AG09309 (cell line): ENCODE measurements around the gene FXR2.

ENCODE experiments used
- DNase-seq: peaks from one replicate; pipeline ENCODE4 v3.0.0-alpha.2; 2010; ENCODE audit warnings: low read depth
- H3K4me3 ChIP-seq: 2 replicates; pipeline ENCODE4 v1.5.1; 2011; ENCODE audit warnings: mild to moderate bottlenecking, low read depth, low read length, moderate library complexity; ENCODE audit not compliant: control insufficient read depth
- TF ChIP-seq, protein P1 (sequence below): IDR thresholded peaks from 2 replicates; pipeline ENCODE4 v1.5.1; 2011; ENCODE audit warnings: mild to moderate bottlenecking, low read depth, low read length, inconsistent platforms; ENCODE audit not compliant: insufficient read depth, control insufficient read depth; ENCODE audit errors: missing control alignments

FXR2 gene

DNA sequence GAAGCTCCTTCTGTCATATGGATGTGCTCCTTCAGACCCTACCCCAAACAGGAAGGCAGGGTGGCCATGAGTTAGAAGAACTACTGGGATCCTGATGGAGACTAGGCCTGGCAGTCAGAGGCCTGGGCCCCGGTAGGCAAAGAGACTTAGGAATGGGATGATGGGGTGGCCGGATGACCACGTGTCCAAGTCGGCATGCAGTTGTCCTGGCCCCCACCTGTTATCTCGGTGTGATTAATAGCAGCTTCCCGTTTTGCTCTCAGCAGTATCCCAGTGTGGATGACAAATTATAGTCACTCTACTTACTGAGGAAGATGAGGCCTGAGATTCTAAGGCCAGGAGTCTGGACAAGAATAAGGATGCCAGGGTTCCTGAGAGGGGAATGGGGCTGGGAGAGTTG is 64.4 kb downstream of the FXR2 start:
- DNase-seq = no peak
- TF ChIP-seq, protein P1, sequence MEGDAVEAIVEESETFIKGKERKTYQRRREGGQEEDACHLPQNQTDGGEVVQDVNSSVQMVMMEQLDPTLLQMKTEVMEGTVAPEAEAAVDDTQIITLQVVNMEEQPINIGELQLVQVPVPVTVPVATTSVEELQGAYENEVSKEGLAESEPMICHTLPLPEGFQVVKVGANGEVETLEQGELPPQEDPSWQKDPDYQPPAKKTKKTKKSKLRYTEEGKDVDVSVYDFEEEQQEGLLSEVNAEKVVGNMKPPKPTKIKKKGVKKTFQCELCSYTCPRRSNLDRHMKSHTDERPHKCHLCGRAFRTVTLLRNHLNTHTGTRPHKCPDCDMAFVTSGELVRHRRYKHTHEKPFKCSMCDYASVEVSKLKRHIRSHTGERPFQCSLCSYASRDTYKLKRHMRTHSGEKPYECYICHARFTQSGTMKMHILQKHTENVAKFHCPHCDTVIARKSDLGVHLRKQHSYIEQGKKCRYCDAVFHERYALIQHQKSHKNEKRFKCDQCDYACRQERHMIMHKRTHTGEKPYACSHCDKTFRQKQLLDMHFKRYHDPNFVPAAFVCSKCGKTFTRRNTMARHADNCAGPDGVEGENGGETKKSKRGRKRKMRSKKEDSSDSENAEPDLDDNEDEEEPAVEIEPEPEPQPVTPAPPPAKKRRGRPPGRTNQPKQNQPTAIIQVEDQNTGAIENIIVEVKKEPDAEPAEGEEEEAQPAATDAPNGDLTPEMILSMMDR = no peak
- H3K4me3 ChIP-seq = no peak overlapping the region

DNA sequence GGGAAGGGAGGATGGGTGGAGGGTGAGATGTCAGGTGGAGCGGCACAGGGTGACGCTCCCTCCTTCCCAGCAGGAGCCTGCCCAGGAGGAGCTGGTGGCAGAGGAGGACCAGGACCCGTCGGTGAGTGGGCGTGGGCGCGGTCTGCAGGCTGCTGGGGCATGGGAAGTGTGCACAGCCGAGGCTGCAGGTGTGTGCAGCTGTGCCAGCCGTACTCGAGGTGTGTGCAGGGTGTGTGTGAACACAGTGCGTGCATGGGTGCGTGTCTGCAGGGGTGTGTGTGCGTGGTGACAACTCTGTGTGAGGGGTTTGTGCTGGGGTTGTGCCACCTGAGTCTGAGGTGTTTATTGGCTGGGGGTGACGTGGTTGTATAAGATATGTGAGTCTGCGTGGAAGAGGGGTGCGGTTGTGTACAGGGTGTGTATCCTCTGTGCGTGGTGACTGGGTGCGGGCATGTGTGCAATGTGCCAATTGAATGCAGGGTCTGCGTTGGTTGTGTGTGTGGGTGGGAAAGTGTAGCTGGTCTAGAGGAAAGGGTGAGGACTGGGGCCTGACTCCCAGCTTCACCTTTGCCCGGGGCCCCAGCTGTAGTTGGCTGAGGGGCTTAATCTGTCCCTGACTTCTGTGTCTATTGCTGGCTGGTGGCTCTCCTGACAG is 65.2 kb downstream of the FXR2 start:
- no peak for DNase-seq
- peak overlapping the region; percentile 60 for H3K4me3 ChIP-seq
- TF ChIP-seq, protein P1 = no peak

DNA sequence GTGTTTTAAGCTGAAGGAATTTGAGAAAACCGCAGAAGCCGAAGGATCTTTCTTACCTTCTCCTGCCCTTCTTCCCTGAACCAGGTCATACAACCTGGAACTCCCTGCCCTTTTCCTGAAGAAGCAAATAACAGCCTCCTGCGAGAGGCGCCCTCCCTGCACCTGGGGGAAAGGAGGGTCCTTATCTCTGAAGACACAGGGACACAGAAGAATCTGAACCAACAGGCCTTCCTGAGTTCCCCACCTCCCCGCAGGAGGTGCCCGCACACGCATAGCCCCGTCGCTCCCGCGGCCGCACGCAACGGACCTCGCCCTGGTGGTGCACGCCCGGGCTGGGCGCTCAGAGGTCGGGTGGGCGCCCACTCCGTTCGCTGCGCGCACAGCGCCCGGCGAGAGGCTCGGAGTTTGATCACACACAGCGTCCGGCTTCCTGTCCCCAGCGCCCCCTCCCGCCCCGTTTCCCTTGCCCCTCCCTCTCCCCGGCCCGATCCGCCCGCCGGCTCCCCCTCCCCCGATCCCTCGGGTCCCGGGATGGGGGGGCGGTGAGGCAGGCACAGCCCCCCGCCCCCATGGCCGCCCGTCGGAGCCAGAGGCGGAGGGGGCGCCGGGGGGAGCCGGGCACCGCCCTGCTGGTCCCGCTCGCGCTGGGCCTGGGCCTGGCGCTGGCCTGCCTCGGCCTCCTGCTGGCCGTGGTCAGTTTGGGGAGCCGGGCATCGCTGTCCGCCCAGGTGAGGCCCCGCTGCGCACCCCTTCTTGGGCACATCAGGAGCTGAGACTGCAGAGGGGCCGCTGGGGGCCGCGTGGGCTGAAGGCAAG is 65.9 kb downstream of the FXR2 start, which contains the start of gene TNFSF12:
Gene TNFSF12, plus strand, starts transcription at position 474 of the 816 bp plus-strand sequence. Its CDS starts 96 bp downstream, at position 570.
- DNase-seq = no peak
- H3K4me3 ChIP-seq = peak within 1 kb of the TSS; percentile 60
- TF ChIP-seq, protein P1 = peak; percentile 13

DNA sequence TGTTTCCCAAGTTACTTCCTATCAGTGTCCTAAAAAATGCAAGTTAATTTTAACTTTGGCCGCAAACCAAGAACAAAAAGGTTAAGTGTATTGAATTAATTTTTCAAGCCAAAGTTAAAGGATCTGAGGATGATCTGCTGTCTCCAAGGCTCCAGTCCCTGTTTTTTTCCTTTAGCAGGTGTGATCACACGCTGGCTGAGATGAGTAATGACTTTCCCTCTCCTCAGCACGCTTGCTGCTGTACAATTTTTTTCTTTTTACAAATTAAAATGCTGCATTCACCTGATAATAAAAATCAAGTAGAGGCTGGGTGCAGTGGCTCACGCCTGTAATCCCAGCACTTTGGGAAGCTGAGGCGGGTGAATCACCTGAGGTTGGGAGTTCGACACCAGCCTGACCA is 69.8 kb downstream of the FXR2 start:
- TF ChIP-seq, protein P1 = no peak
- H3K4me3 ChIP-seq = no peak overlapping the region
- no peak for DNase-seq
